CD14-positive monocyte (primary cell): ENCODE results near the gene FAM72B. TPM values are rescaled to one million over a fixed set of nuclear protein-coding genes. Genes with fewer than 3 reads are reported as not detected.
A peak's percentile ranks its signal among the peaks of the same experiment; 100 is the strongest.
"Not testable (repeated sequence)": the region's sequence is repeated elsewhere in the genome, so short reads cannot be mapped to it uniquely, and the experiment has no call there.

Source experiments
- DNase-seq, 3 donors: peaks; one replicate each; pipeline ENCODE4 v3.0.0-alpha.2; 2011 to 2022
- H2AFZ ChIP-seq: 2 replicates; pipeline ENCODE4 v1.6.0; 2012; ENCODE audit warnings: mild to moderate bottlenecking, low read depth, low read length, inconsistent platforms; ENCODE audit not compliant: insufficient read depth, poor library complexity, severe bottlenecking
- H3K27ac ChIP-seq, 2 donors: 1 replicate in 1 of 2; 2 replicates in 1 of 2; pipeline ENCODE4 v1.5.1; 2012 to 2013; ENCODE audit warnings: low read length in 2 of 2, control low read depth in 1 of 2, inconsistent platforms in 1 of 2, low read depth in 1 of 2, mild to moderate bottlenecking in 1 of 2
- H3K27me3 ChIP-seq, 2 donors: one replicate each; pipeline versions ENCODE4 v1.6.0 to v1.6.1; 2011 to 2013; ENCODE audit warnings: low read length in 2 of 2; ENCODE audit not compliant: control insufficient read depth in 2 of 2, insufficient read depth in 2 of 2
- H3K36me3 ChIP-seq, 2 donors: replicated peaks in 1 of 2; 1 replicate in 1 of 2; 2 replicates in 1 of 2; pipeline versions ENCODE4 v1.5.1 to v1.6.1; 2012 to 2013; ENCODE audit warnings: low read length in 2 of 2, control low read depth in 1 of 2, inconsistent platforms in 1 of 2, mild to moderate bottlenecking in 1 of 2; ENCODE audit not compliant: insufficient read depth in 2 of 2, control insufficient read depth in 1 of 2
- H3K4me1 ChIP-seq, 2 donors: 1 replicate in 1 of 2; 2 replicates in 1 of 2; pipeline versions ENCODE4 v1.5.1 to v1.6.1; 2012 to 2013; ENCODE audit warnings: low read length in 2 of 2, control low read depth in 1 of 2, inconsistent platforms in 1 of 2, mild to moderate bottlenecking in 1 of 2, moderate library complexity in 1 of 2; ENCODE audit not compliant: insufficient read depth in 2 of 2, control insufficient read depth in 1 of 2
- H3K4me2 ChIP-seq: replicated peaks from 2 replicates; pipeline ENCODE3; 2012; ENCODE audit warnings: low read length, moderate library complexity, mild to moderate bottlenecking; ENCODE audit not compliant: poor library complexity, severe bottlenecking; ENCODE audit errors: extremely low read depth
- H3K4me3 ChIP-seq, 3 experiments: fragments of 200-600 bp in 1 of 3; sonication (generic) in 1 of 3; replicated peaks in 1 of 3; 1 replicate in 2 of 3; 2 replicates in 1 of 3; pipeline ENCODE4 v1.5.1; 2011 to 2013; ENCODE audit warnings: low read length in 3 of 3, mild to moderate bottlenecking in 3 of 3, control low read depth in 2 of 3, low read depth in 2 of 3, inconsistent platforms in 1 of 3, moderate library complexity in 1 of 3
- H3K79me2 ChIP-seq: 2 replicates; pipeline ENCODE4 v1.6.0; 2012; ENCODE audit warnings: mild to moderate bottlenecking, control low read depth, inconsistent platforms, low read length, moderate library complexity; ENCODE audit not compliant: insufficient read depth
- H3K9ac ChIP-seq: 2 replicates; pipeline ENCODE4 v1.6.0; 2017; ENCODE audit warnings: low read length, mild to moderate bottlenecking; ENCODE audit not compliant: insufficient read depth, poor library complexity, severe bottlenecking
- H3K9me3 ChIP-seq, 2 donors: replicated peaks in 1 of 2; 1 replicate in 1 of 2; 2 replicates in 1 of 2; pipeline versions ENCODE4 v1.5.1 to v1.6.1; 2012 to 2013; ENCODE audit warnings: low read length in 2 of 2, control low read depth in 1 of 2; ENCODE audit not compliant: control insufficient read depth in 1 of 2, insufficient read depth in 1 of 2
- H4K20me1 ChIP-seq: 2 replicates; pipeline ENCODE4 v1.6.0; 2012; ENCODE audit warnings: mild to moderate bottlenecking, low read length, control low read depth, moderate library complexity; ENCODE audit not compliant: insufficient read depth
- H3K27ac Mint-ChIP-seq, 7 donors: one replicate each; pipeline ENCODE4 v1.8.0; 2020; ENCODE audit warnings: mild to moderate bottlenecking in 7 of 7, mixed read lengths in 7 of 7, moderate library complexity in 6 of 7, inconsistent platforms in 2 of 7
- H3K27me3 Mint-ChIP-seq, 3 donors: one replicate each; pipeline ENCODE4 v1.8.0; 2021 to 2022; ENCODE audit warnings: low read depth in 3 of 3, mild to moderate bottlenecking in 3 of 3, mixed read lengths in 3 of 3, moderate library complexity in 3 of 3, inconsistent platforms in 1 of 3
- H3K36me3 Mint-ChIP-seq, 2 donors: one replicate each; pipeline ENCODE4 v1.8.0; 2020; ENCODE audit warnings: mixed read lengths in 2 of 2, inconsistent platforms in 1 of 2, mild to moderate bottlenecking in 1 of 2
- H3K4me1 Mint-ChIP-seq: one replicate; pipeline ENCODE4 v1.8.0; 2020; ENCODE audit warnings: mild to moderate bottlenecking, mixed read lengths
- H3K4me3 Mint-ChIP-seq, 2 donors: one replicate each; pipeline ENCODE4 v1.8.0; 2020; ENCODE audit warnings: mild to moderate bottlenecking in 2 of 2, mixed read lengths in 2 of 2, moderate library complexity in 1 of 2
- H3K9me3 Mint-ChIP-seq, 7 donors: one replicate each; pipeline ENCODE4 v1.8.0; 2020 to 2022; ENCODE audit warnings: mixed read lengths in 7 of 7, mild to moderate bottlenecking in 6 of 7, moderate library complexity in 6 of 7, inconsistent platforms in 2 of 7
- WGBS: methylation state at CpG from one replicate; pipeline ENCODE4 v1.1.5; 2013; ENCODE audit warnings: missing lambda C conversion rate; ENCODE audit not compliant: insufficient coverage; 5-methylcytosine and 5-hydroxymethylcytosine counted together
- intact Hi-C, 2 donors: fragments of 100-400 bp; cut with micrococcal nuclease; formaldehyde crosslinking; loops; one replicate each; pipeline versions ENCODE4 v1.15.0 to v1.15.1; 2023
- polyA plus RNA-seq, 3 donors: library from polyadenylated mRNA; depleted of rRNA in 1 of 3; unstranded in 2 of 3; stranded (reverse) in 1 of 3; fragments of 300-500 nt in 2 of 3; fragments of >200 nt in 1 of 3; fragmentation: Illumina TruSeq in 2 of 3; gene quantifications; 1 replicate in 2 of 3; 2 replicates in 1 of 3; pipeline ENCODE4 v1.2.3, GENCODE V29; 2012 to 2021

Gene FAM72B
- polyA plus RNA-seq, 3 donors = 0.66 to 2.7 (median 0.73) TPM

GRCh38 chr1:121161199-121161901 is 22.8 kb downstream of the FAM72B start:
- H3K9ac ChIP-seq = not testable (repeated sequence)

DNA sequence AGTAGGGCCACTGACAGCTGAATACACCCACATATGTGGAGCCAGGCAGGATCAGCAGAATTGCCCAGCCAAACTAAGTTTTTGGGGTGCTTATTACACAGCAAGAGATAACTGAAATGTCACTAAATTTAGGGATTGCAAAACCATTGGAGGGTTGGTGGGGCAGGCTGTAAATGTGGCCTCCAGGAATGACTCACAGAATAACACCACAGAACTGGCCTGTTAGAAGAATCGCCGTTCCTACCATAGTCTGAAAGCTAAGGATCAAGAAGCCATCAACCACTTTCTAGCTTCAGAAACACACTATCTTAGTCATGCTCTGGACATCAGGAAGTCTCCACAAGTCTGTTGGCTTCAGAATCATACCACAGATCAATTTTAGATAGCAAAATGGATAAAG is 24.0 kb downstream of the FAM72B start:
- H3K36me3 Mint-ChIP-seq, H4K20me1 ChIP-seq, H3K27me3 Mint-ChIP-seq, H3K4me3 ChIP-seq, H3K79me2 ChIP-seq, intact Hi-C loops, H2AFZ ChIP-seq, H3K9me3 Mint-ChIP-seq, H3K9me3 ChIP-seq, H3K4me2 ChIP-seq, H3K27me3 ChIP-seq, DNase-seq, H3K36me3 ChIP-seq, H3K9ac ChIP-seq: not testable (repeated sequence)
- no CpG with 5 or more reads among the region's 2 CpGs for WGBS
- H3K27ac Mint-ChIP-seq = peak overlapping the region; percentile 73 to 94 (median 86)
- H3K4me1 ChIP-seq = peaks cover 12 to 14% of the 10 kb centered on the region in 2 donors
- peak overlapping the region in 1 of 2 donors; percentile 59 for H3K4me3 Mint-ChIP-seq
- H3K4me1 Mint-ChIP-seq = peaks cover 12% of the 10 kb centered on the region
- H3K27ac ChIP-seq = peak overlapping the region; percentile 12 to 56

More at GRCh38 chr1:121161199-121161901, 22.8 kb downstream of the FAM72B start:
- H3K27ac ChIP-seq, H4K20me1 ChIP-seq, H3K4me3 ChIP-seq, H3K4me2 ChIP-seq, H3K27ac Mint-ChIP-seq, H3K9me3 Mint-ChIP-seq, H2AFZ ChIP-seq, H3K4me1 ChIP-seq, H3K79me2 ChIP-seq, H3K27me3 ChIP-seq, H3K9me3 ChIP-seq, H3K36me3 ChIP-seq, intact Hi-C loops, H3K27me3 Mint-ChIP-seq, H3K4me3 Mint-ChIP-seq, H3K36me3 Mint-ChIP-seq, DNase-seq: not testable (repeated sequence)
- peaks cover 12% of the 10 kb centered on the region for H3K4me1 Mint-ChIP-seq
- no CpG with 5 or more reads among the region's 6 CpGs for WGBS

GRCh38 chr1:121157609-121158008 is 26.5 kb downstream of the FAM72B start:
- H3K9ac ChIP-seq, H3K36me3 Mint-ChIP-seq, H3K27ac ChIP-seq, H3K79me2 ChIP-seq, H3K27ac Mint-ChIP-seq, H3K9me3 Mint-ChIP-seq, H3K27me3 Mint-ChIP-seq, intact Hi-C loops, H3K4me3 Mint-ChIP-seq, DNase-seq, H3K36me3 ChIP-seq, H3K9me3 ChIP-seq, H4K20me1 ChIP-seq, H2AFZ ChIP-seq, H3K4me3 ChIP-seq, H3K27me3 ChIP-seq, H3K4me2 ChIP-seq: not testable (repeated sequence)
- peaks cover 9 to 14% of the 10 kb centered on the region in 2 donors for H3K4me1 ChIP-seq
- WGBS = no CpG with 5 or more reads among the region's 2 CpGs
- peaks cover 15% of the 10 kb centered on the region for H3K4me1 Mint-ChIP-seq

DNA sequence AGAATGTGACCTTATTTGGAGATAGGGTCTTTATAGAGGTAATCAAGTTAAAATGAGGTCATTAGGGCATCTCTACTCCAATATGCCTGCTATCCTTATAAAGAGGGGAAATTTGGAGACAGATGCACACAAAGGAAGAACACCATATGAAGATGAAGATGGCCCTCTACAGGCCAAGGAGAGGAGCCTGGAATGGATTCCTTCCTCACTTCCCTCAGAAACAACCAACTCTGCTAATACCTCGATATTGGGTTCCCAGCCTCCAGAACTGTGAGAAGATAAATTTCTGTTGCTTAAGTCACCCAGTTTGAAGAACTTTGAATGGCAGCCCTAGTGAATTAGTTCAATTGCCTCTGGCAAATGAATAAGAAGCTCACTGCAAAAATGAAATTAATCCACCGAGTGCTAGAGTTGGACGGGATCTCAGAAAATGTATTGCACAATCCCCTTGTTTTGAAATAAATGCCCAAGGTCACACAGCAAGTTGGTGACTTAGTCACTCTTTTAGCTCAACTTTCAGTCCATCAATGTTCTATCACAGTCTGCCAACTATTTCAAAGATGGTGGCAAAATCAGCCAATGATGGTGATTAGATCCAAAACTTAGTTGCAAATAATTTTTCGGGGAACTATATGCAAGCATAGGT is 27.1 kb downstream of the FAM72B start:
- H3K4me3 Mint-ChIP-seq, H3K9me3 ChIP-seq, H3K36me3 Mint-ChIP-seq, H2AFZ ChIP-seq, H3K9me3 Mint-ChIP-seq, H3K27ac ChIP-seq, H3K27me3 Mint-ChIP-seq, H3K9ac ChIP-seq, H3K27ac Mint-ChIP-seq, H3K4me3 ChIP-seq, H4K20me1 ChIP-seq, H3K4me2 ChIP-seq, H3K27me3 ChIP-seq, H3K36me3 ChIP-seq, DNase-seq, H3K79me2 ChIP-seq, intact Hi-C loops: not testable (repeated sequence)
- peaks cover 15% of the 10 kb centered on the region for H3K4me1 Mint-ChIP-seq
- H3K4me1 ChIP-seq = peaks cover 9 to 14% of the 10 kb centered on the region in 2 donors
- WGBS = no CpG with 5 or more reads among the region's 4 CpGs
